ENCODE data around the gene GALNTL6.
"Not testable (repeated sequence)": the region's sequence is repeated elsewhere in the genome, so short reads cannot be mapped to it uniquely, and the experiment has no call there.

Gene GALNTL6

GRCh38 chr4:172666711-172667368, 853.6 kb downstream of the GALNTL6 start:
- no peak for DNase-seq (ENCODE audit: low read depth)

GRCh38 chr4:172674811-172675210, 861.6 kb downstream of the GALNTL6 start:
- no peak for DNase-seq (ENCODE audit: low read depth)

GRCh38 chr4:172675232-172675631, 862.0 kb downstream of the GALNTL6 start:
- no peak for DNase-seq (ENCODE audit: low read depth)

GRCh38 chr4:172680691-172681090, 867.5 kb downstream of the GALNTL6 start:
- DNase-seq (ENCODE audit: low read depth) = no peak

GRCh38 chr4:172683021-172683420, 869.8 kb downstream of the GALNTL6 start:
- no peak for DNase-seq (ENCODE audit: low read depth)

- DNase-seq (ENCODE audit: low read depth) = no peak
These were observed 872.8 kb downstream of the GALNTL6 start for GRCh38 chr4:172686021-172686420.

- DNase-seq (ENCODE audit: low read depth) = no peak
These were observed 875.3 kb downstream of the GALNTL6 start for GRCh38 chr4:172688534-172688933.

GRCh38 chr4:172691552-172691951, 878.3 kb downstream of the GALNTL6 start:
- no peak for DNase-seq (ENCODE audit: low read depth)

GRCh38 chr4:172692701-172693100, 879.5 kb downstream of the GALNTL6 start:
- DNase-seq (ENCODE audit: low read depth) = no peak

- no peak for DNase-seq (ENCODE audit: low read depth)
These were observed 885.1 kb downstream of the GALNTL6 start for GRCh38 chr4:172698256-172698655.

GRCh38 chr4:172705565-172705964, 892.4 kb downstream of the GALNTL6 start:
- no peak for DNase-seq (ENCODE audit: low read depth)

GRCh38 chr4:172706000-172706399, 892.8 kb downstream of the GALNTL6 start:
- no peak for DNase-seq (ENCODE audit: low read depth)

GRCh38 chr4:172707622-172708021, 894.4 kb downstream of the GALNTL6 start:
- DNase-seq (ENCODE audit: low read depth) = no peak

GRCh38 chr4:172708184-172708583, 895.0 kb downstream of the GALNTL6 start:
- no peak for DNase-seq (ENCODE audit: low read depth)

GRCh38 chr4:172709376-172709775, 896.2 kb downstream of the GALNTL6 start:
- DNase-seq (ENCODE audit: low read depth) = no peak

- DNase-seq (ENCODE audit: low read depth) = no peak
These were observed 903.1 kb downstream of the GALNTL6 start for GRCh38 chr4:172716291-172716690.

GRCh38 chr4:172721659-172722058, 908.5 kb downstream of the GALNTL6 start:
- DNase-seq (ENCODE audit: low read depth) = no peak

- no peak for DNase-seq (ENCODE audit: low read depth)
These were observed 912.4 kb downstream of the GALNTL6 start for GRCh38 chr4:172725581-172725980.

- no peak for DNase-seq (ENCODE audit: low read depth)
These were observed 912.8 kb downstream of the GALNTL6 start for GRCh38 chr4:172726001-172726423.

GRCh38 chr4:172727631-172728030, 914.4 kb downstream of the GALNTL6 start:
- no peak for DNase-seq (ENCODE audit: low read depth)

GRCh38 chr4:172733645-172734044, 920.4 kb downstream of the GALNTL6 start:
- DNase-seq (ENCODE audit: low read depth) = not testable (repeated sequence)

GRCh38 chr4:172734555-172734954, 921.4 kb downstream of the GALNTL6 start:
- DNase-seq (ENCODE audit: low read depth) = no peak

GRCh38 chr4:172736046-172736445, 922.8 kb downstream of the GALNTL6 start:
- DNase-seq (ENCODE audit: low read depth) = no peak

- no peak for DNase-seq (ENCODE audit: low read depth)
These were observed 927.2 kb downstream of the GALNTL6 start for GRCh38 chr4:172740434-172740833.
